GM18858 (cell line): ENCODE measurements around the gene GPATCH4.
"Not testable (repeated sequence)": the region's sequence is repeated elsewhere in the genome, so short reads cannot be mapped to it uniquely, and the experiment has no call there.

ENCODE experiments used
- ATAC-seq: cut with Tn5 transposase; IDR thresholded peaks from one replicate; pipeline ENCODE4 v1.9.1; 2021; ENCODE audit not compliant: unreplicated experiment

GPATCH4 gene

GRCh38 chr1:156627313-156627880, 26.1 kb upstream of the GPATCH4 start:
- ATAC-seq: no peak

GRCh38 chr1:156626079-156626438, 24.8 kb upstream of the GPATCH4 start:
- no peak for ATAC-seq

- ATAC-seq: no peak
Measured at GRCh38 chr1:156625436-156626078, 24.3 kb upstream of the GPATCH4 start.

GRCh38 chr1:156624814-156625435, 23.6 kb upstream of the GPATCH4 start:
- ATAC-seq: no peak

- no peak for ATAC-seq
Measured at GRCh38 chr1:156623946-156624813, 22.9 kb upstream of the GPATCH4 start.

- no peak for ATAC-seq
Measured at GRCh38 chr1:156622581-156623297, 21.5 kb upstream of the GPATCH4 start.

GRCh38 chr1:156619582-156619955, 18.3 kb upstream of the GPATCH4 start:
- ATAC-seq: no peak

- ATAC-seq: no peak
Measured at GRCh38 chr1:156618853-156619581, 17.7 kb upstream of the GPATCH4 start, which contains the start of gene HAPLN2. Gene HAPLN2, plus strand, starts transcription at chr1:156619415. Its CDS starts 4,076 bp downstream, at chr1:156623491.

- no peak for ATAC-seq
Measured at GRCh38 chr1:156616463-156616862, 15.2 kb upstream of the GPATCH4 start.

- ATAC-seq: no peak
Measured at GRCh38 chr1:156615946-156616345, 14.7 kb upstream of the GPATCH4 start.

- no peak for ATAC-seq
Measured at GRCh38 chr1:156612666-156613065, 11.4 kb upstream of the GPATCH4 start.

GRCh38 chr1:156610072-156610471, 8.8 kb upstream of the GPATCH4 start:
- not testable (repeated sequence) for ATAC-seq

GRCh38 chr1:156608981-156609380, 7.7 kb upstream of the GPATCH4 start:
- no peak for ATAC-seq

- ATAC-seq: no peak
Measured at GRCh38 chr1:156608036-156608674, 6.9 kb upstream of the GPATCH4 start.

GRCh38 chr1:156607344-156607743, 6.1 kb upstream of the GPATCH4 start:
- ATAC-seq: not testable (repeated sequence)

- ATAC-seq: no peak
Measured at GRCh38 chr1:156602557-156602993, 1.3 kb upstream of the GPATCH4 start.

- no peak for ATAC-seq
Measured at GRCh38 chr1:156601892-156602291, 613 bp upstream of the GPATCH4 start.

GRCh38 chr1:156600733-156601121, 552 bp downstream of the GPATCH4 start:
- ATAC-seq: no peak

- no peak for ATAC-seq
Measured at GRCh38 chr1:156599811-156600210, 1.5 kb downstream of the GPATCH4 start.
